K562 (cell line): ENCODE data around the gene BSDC1. TPM values are rescaled to one million over a fixed set of nuclear protein-coding genes. Genes with fewer than 3 reads are reported as not detected.

Source experiments
- ARHGAP35 ChIP-seq: fragments of 450-650 bp; IDR thresholded peaks from 2 replicates; pipeline ENCODE4 v1.6.1; 2018; ENCODE audit not compliant: partially characterized antibody
- CREBBP ChIP-seq: IDR thresholded peaks from one replicate; pipeline ENCODE4 v1.6.1; 2012; ENCODE audit warnings: low read depth, mild to moderate bottlenecking, control low read depth, inconsistent platforms, low read length
- ELK3 ChIP-seq: fragments of 450-650 bp; formaldehyde crosslinking; IDR thresholded peaks from 2 replicates; pipeline ENCODE4 v1.4.0; 2020; ENCODE audit warnings: mild to moderate bottlenecking
- GATA2 ChIP-seq: sonication (generic); formaldehyde crosslinking; IDR thresholded peaks from 2 replicates; pipeline ENCODE4 v1.4.0; 2020; ENCODE audit warnings: mild to moderate bottlenecking, missing genetic modification reagents
- MED1 ChIP-seq: sonication (generic); formaldehyde crosslinking; IDR thresholded peaks from 2 replicates; pipeline ENCODE4 v1.8.1; 2023; ENCODE audit warnings: missing genetic modification reagents, borderline replicate concordance
- NR2C2 ChIP-seq, 2 experiments: fragments of 200-800 bp in 1 of 2; sonication (Bioruptor generic) in 1 of 2; sonication (generic) in 1 of 2; formaldehyde crosslinking in 1 of 2; IDR thresholded peaks; 2 replicates each; pipeline versions ENCODE4 v1.6.1 to v1.8.0; 2016 to 2022; ENCODE audit warnings: mild to moderate bottlenecking in 1 of 2, missing compliant biosample characterization in 1 of 2, missing genetic modification characterization in 1 of 2, missing genetic modification reagents in 1 of 2
- SIN3A ChIP-seq, 2 experiments: fragments of 150-350 bp in 1 of 2; IDR thresholded peaks; 2 replicates each; pipeline ENCODE4 v1.6.1; 2011 to 2016; ENCODE audit warnings: borderline replicate concordance in 2 of 2, low read depth in 2 of 2, low read length in 2 of 2, mild to moderate bottlenecking in 2 of 2, moderate library complexity in 2 of 2; ENCODE audit not compliant: control insufficient read depth in 1 of 2
- ZBTB7A ChIP-seq: IDR thresholded peaks from 2 replicates; pipeline ENCODE4 v1.6.1; 2011; ENCODE audit warnings: low read depth, mild to moderate bottlenecking, low read length, moderate library complexity, borderline replicate concordance; ENCODE audit not compliant: control insufficient read depth
- ZNF197 ChIP-seq: fragments of 200-800 bp; sonication (Bioruptor generic); IDR thresholded peaks from 2 replicates; pipeline ENCODE4 v1.6.1; 2016; ENCODE audit warnings: low read depth, missing genetic modification characterization, missing compliant biosample characterization
- polyA plus RNA-seq, 8 experiments: library from polyadenylated mRNA; depleted of rRNA in 4 of 8; stranded (reverse) in 5 of 8; unstranded in 3 of 8; fragments of >200 nt; fragmentation: Nextera tagmentation in 2 of 8; fragmentation: Illumina TruSeq in 1 of 8; extraction: Ambion mirVana in 2 of 8; extraction: Trizol in 1 of 8; gene quantifications; 2 replicates each; pipeline versions ENCODE4 v1.2.1 to v1.2.3, GENCODE V29; 2011 to 2014; ENCODE audit warnings: inconsistent platforms in 1 of 8, missing spikeins in 1 of 8
- total RNA-seq, 7 experiments: library from RNA; depleted of rRNA in 6 of 7; stranded (reverse); fragments of >200 nt in 6 of 7; fragmentation: Illumina TruSeq in 2 of 7; extraction: Trizol in 2 of 7; gene quantifications; 2 replicates each; pipeline versions ENCODE4 v1.2.1 to v1.2.3, GENCODE V29; 2011 to 2021; ENCODE audit warnings: low replicate concordance in 1 of 7
- TF ChIP-seq, protein P1 (sequence below): fragments of 250-450 bp; sonication (Bioruptor Pico); IDR thresholded peaks from 2 replicates; pipeline ENCODE4 v1.4.0; 2020; ENCODE audit warnings: mild to moderate bottlenecking
- TF ChIP-seq, protein P2 (sequence below): conservative IDR thresholded peaks from 2 replicates; pipeline ENCODE4 v1.6.1; 2011; ENCODE audit warnings: low read depth, mild to moderate bottlenecking, low read length; ENCODE audit not compliant: control insufficient read depth

Gene BSDC1
- total and polyA plus RNA-seq, 9 of the 15 experiments (the other 6 are each of a cell fraction or from before 2014, with no cell fraction given): 10.2 to 96.8 (median 73.1) TPM

- TF ChIP-seq ELK3 (CRISPR knock-in tag): no peak
- TF ChIP-seq, protein P1, sequence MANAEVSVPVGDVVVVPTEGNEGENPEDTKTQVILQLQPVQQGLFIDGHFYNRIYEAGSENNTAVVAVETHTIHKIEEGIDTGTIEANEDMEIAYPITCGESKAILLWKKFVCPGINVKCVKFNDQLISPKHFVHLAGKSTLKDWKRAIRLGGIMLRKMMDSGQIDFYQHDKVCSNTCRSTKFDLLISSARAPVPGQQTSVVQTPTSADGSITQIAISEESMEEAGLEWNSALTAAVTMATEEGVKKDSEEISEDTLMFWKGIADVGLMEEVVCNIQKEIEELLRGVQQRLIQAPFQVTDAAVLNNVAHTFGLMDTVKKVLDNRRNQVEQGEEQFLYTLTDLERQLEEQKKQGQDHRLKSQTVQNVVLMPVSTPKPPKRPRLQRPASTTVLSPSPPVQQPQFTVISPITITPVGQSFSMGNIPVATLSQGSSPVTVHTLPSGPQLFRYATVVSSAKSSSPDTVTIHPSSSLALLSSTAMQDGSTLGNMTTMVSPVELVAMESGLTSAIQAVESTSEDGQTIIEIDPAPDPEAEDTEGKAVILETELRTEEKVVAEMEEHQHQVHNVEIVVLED (CRISPR knock-in tag): peak; percentile 73
- no peak for TF ChIP-seq ZNF197 (CRISPR knock-in tag)
- peak; percentile 52; the same call in 1 of the 2 replicates for TF ChIP-seq ZBTB7A
- no peak for TF ChIP-seq ARHGAP35
- 0 out of 2 replicates have a peak, but pooled peaks have one; percentile 41 for TF ChIP-seq NR2C2 (CRISPR knock-in tag; IDR thresholded peaks at IDR 0.05)
- TF ChIP-seq NR2C2 (tag; IDR thresholded peaks at IDR 0.05): peak; percentile 75; the same call in 1 of the 2 replicates
- TF ChIP-seq SIN3A (IDR thresholded peaks at IDR 0.05; ENCODE audit: borderline replicate concordance in 2 of 2, control insufficient read depth in 1 of 2, low read depth in 2 of 2, low read length in 2 of 2): peak; percentile 86 to 90; a peak in 2 of 4 replicates
- TF ChIP-seq GATA2: no peak
- TF ChIP-seq MED1 (CRISPR knock-in tag): 0 out of 2 replicates have a peak, but pooled peaks have one; percentile 26
- TF ChIP-seq CREBBP: no peak
- TF ChIP-seq, protein P2, sequence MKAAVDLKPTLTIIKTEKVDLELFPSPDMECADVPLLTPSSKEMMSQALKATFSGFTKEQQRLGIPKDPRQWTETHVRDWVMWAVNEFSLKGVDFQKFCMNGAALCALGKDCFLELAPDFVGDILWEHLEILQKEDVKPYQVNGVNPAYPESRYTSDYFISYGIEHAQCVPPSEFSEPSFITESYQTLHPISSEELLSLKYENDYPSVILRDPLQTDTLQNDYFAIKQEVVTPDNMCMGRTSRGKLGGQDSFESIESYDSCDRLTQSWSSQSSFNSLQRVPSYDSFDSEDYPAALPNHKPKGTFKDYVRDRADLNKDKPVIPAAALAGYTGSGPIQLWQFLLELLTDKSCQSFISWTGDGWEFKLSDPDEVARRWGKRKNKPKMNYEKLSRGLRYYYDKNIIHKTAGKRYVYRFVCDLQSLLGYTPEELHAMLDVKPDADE: peak; percentile 38
Measured at GRCh38 chr1:32351399-32352238, 42.6 kb downstream of the BSDC1 start (continued).
